GM18861 (cell line): Measurements from ENCODE around the gene ANO4.
A peak's percentile ranks its signal among the peaks of the same experiment; 100 is the strongest.
"Not testable (repeated sequence)": the region's sequence is repeated elsewhere in the genome, so short reads cannot be mapped to it uniquely, and the experiment has no call there.

Experiments used
- ATAC-seq: cut with Tn5 transposase; IDR thresholded peaks from one replicate; pipeline ENCODE4 v1.9.1; 2021; ENCODE audit not compliant: unreplicated experiment

ANO4 gene

GRCh38 chr12:100986595-100987547 lies 192.3 kb downstream of the ANO4 start:
- no peak for ATAC-seq

- ATAC-seq: peak; percentile 96
Observed at GRCh38 chr12:100987552-100988521, 193.3 kb downstream of the ANO4 start.

- ATAC-seq: not testable (repeated sequence)
Observed at GRCh38 chr12:100989509-100989908, 194.9 kb downstream of the ANO4 start.

GRCh38 chr12:100991102-100991501 lies 196.5 kb downstream of the ANO4 start:
- no peak for ATAC-seq

- ATAC-seq: no peak
Observed at GRCh38 chr12:100992194-100992593, 197.6 kb downstream of the ANO4 start.

- no peak for ATAC-seq
Observed at GRCh38 chr12:100993916-100994450, 199.4 kb downstream of the ANO4 start.

GRCh38 chr12:100995201-100995600 lies 200.6 kb downstream of the ANO4 start:
- ATAC-seq: no peak

- peak; percentile 92 for ATAC-seq
Observed at GRCh38 chr12:100995771-100996170, 201.2 kb downstream of the ANO4 start.

- ATAC-seq: peak; percentile 51
Observed at GRCh38 chr12:101001669-101002068, 207.1 kb downstream of the ANO4 start.

GRCh38 chr12:101002696-101003419 lies 208.3 kb downstream of the ANO4 start:
- no peak for ATAC-seq

GRCh38 chr12:101004898-101005297 lies 210.3 kb downstream of the ANO4 start:
- ATAC-seq: no peak

- no peak for ATAC-seq
Observed at GRCh38 chr12:101009274-101009673, 214.7 kb downstream of the ANO4 start.

GRCh38 chr12:101010896-101011295 lies 216.3 kb downstream of the ANO4 start:
- ATAC-seq: no peak

GRCh38 chr12:101013993-101014392 lies 219.4 kb downstream of the ANO4 start:
- ATAC-seq: no peak

GRCh38 chr12:101015044-101015443 lies 220.5 kb downstream of the ANO4 start:
- no peak for ATAC-seq

GRCh38 chr12:101018540-101018939 lies 224.0 kb downstream of the ANO4 start:
- ATAC-seq: no peak

- no peak for ATAC-seq
Observed at GRCh38 chr12:101019201-101019600, 224.6 kb downstream of the ANO4 start.

- ATAC-seq: no peak
Observed at GRCh38 chr12:101019667-101020066, 225.1 kb downstream of the ANO4 start.

- ATAC-seq: no peak
Observed at GRCh38 chr12:101021442-101021841, 226.9 kb downstream of the ANO4 start.

GRCh38 chr12:101021911-101022388 lies 227.4 kb downstream of the ANO4 start:
- no peak for ATAC-seq
